GM12878 (cell line): Measurements from ENCODE around the gene SLX4IP. TPM values are rescaled to one million over a fixed set of nuclear protein-coding genes. Genes with fewer than 3 reads are reported as not detected.

Source experiments
- BCL3 ChIP-seq: IDR thresholded peaks from 2 replicates; pipeline ENCODE4 v1.6.1; 2011; ENCODE audit warnings: borderline replicate concordance, low read depth, mild to moderate bottlenecking, moderate library complexity, low read length; ENCODE audit not compliant: insufficient read depth, poor library complexity, severe bottlenecking
- BCLAF1 ChIP-seq: fragments of 450-650 bp; IDR thresholded peaks from 2 replicates; pipeline ENCODE4 v1.6.1; 2017; ENCODE audit warnings: antibody characterized with exemption, mild to moderate bottlenecking, moderate library complexity
- CBX5 ChIP-seq: sonication (generic); IDR thresholded peaks from 2 replicates; pipeline ENCODE4 v1.6.1; 2016; ENCODE audit warnings: low read depth, moderate library complexity, mild to moderate bottlenecking, inconsistent platforms
- CHD4 ChIP-seq: fragments of 200-600 bp; sonication (generic); IDR thresholded peaks from 2 replicates; pipeline ENCODE4 v1.6.1; 2016; ENCODE audit warnings: mild to moderate bottlenecking
- DPF2 ChIP-seq: fragments of 450-650 bp; IDR thresholded peaks from 2 replicates; pipeline ENCODE4 v1.6.1; 2017; ENCODE audit warnings: mild to moderate bottlenecking
- EGR1 ChIP-seq, 2 experiments: IDR thresholded peaks; 1 replicate in 1 of 2; 2 replicates in 1 of 2; pipeline ENCODE4 v1.6.1; 2011 to 2012; ENCODE audit warnings: low read depth in 2 of 2, low read length in 2 of 2, borderline replicate concordance in 1 of 2, mild to moderate bottlenecking in 1 of 2, moderate library complexity in 1 of 2
- MYB ChIP-seq: fragments of 150-350 bp; IDR thresholded peaks from 2 replicates; pipeline ENCODE4 v1.6.1; 2014; ENCODE audit warnings: mild to moderate bottlenecking, low read depth, low read length, borderline replicate concordance
- NRF1 ChIP-seq: conservative IDR thresholded peaks from 2 replicates; pipeline ENCODE4 v1.6.1; 2011; ENCODE audit warnings: mild to moderate bottlenecking, low read depth, low read length, improper control_type of control experiment
- PAX8 ChIP-seq: fragments of 450-650 bp; IDR thresholded peaks from 2 replicates; pipeline ENCODE4 v1.6.1; 2017; ENCODE audit warnings: mild to moderate bottlenecking, moderate library complexity
- SUPT20H ChIP-seq: IDR thresholded peaks from 2 replicates; pipeline ENCODE4 v1.6.1; 2011; ENCODE audit warnings: low read depth, mild to moderate bottlenecking, low read length, moderate library complexity, borderline replicate concordance; ENCODE audit not compliant: control insufficient read depth
- ZNF622 ChIP-seq: fragments of 450-650 bp; IDR thresholded peaks from 2 replicates; pipeline ENCODE4 v1.6.1; 2017; ENCODE audit warnings: mild to moderate bottlenecking, inconsistent platforms
- polyA plus RNA-seq, 11 experiments: library from polyadenylated mRNA; depleted of rRNA in 4 of 11; unstranded in 6 of 11; stranded (reverse) in 5 of 11; fragments of >200 nt; fragmentation: Nextera tagmentation in 4 of 11; fragmentation: Illumina TruSeq in 1 of 11; extraction: Ambion mirVana in 4 of 11; extraction: Trizol in 1 of 11; gene quantifications; 1 replicate in 1 of 11; 2 replicates in 10 of 11; pipeline versions ENCODE4 v1.2.1 to v1.2.3, GENCODE V29; 2011 to 2016; ENCODE audit warnings: inconsistent platforms in 2 of 11, missing spikeins in 2 of 11, low read depth in 1 of 11
- total RNA-seq, 4 experiments: library from RNA; depleted of rRNA in 3 of 4; stranded (reverse); fragments of >200 nt in 3 of 4; fragmentation: Illumina TruSeq in 1 of 4; extraction: Trizol in 1 of 4; gene quantifications; 2 replicates each; pipeline versions ENCODE4 v1.2.1 to v1.2.3, GENCODE V29; 2013 to 2021
- TF ChIP-seq, protein P1 (sequence below): IDR thresholded peaks from 2 replicates; pipeline ENCODE4 v1.6.1; 2012; ENCODE audit warnings: mild to moderate bottlenecking, low read depth, low read length
- TF ChIP-seq, protein P2 (sequence below): fragments of 450-650 bp; IDR thresholded peaks from 2 replicates; pipeline ENCODE4 v1.6.1; 2016; ENCODE audit warnings: mild to moderate bottlenecking, moderate library complexity, borderline replicate concordance
- TF ChIP-seq, protein P3 (sequence below): IDR thresholded peaks from 2 replicates; pipeline ENCODE4 v1.6.1; 2011; ENCODE audit warnings: borderline replicate concordance, low read depth, mild to moderate bottlenecking, moderate library complexity, mixed read lengths, low read length; ENCODE audit not compliant: insufficient read depth; ENCODE audit errors: extremely low read length

SLX4IP gene
- total and polyA plus RNA-seq, 10 of the 15 experiments (the other 5 are each of a cell fraction or from before 2014, with no cell fraction given), result 2.2 to 11.0 (median 6.3) TPM

DNA sequence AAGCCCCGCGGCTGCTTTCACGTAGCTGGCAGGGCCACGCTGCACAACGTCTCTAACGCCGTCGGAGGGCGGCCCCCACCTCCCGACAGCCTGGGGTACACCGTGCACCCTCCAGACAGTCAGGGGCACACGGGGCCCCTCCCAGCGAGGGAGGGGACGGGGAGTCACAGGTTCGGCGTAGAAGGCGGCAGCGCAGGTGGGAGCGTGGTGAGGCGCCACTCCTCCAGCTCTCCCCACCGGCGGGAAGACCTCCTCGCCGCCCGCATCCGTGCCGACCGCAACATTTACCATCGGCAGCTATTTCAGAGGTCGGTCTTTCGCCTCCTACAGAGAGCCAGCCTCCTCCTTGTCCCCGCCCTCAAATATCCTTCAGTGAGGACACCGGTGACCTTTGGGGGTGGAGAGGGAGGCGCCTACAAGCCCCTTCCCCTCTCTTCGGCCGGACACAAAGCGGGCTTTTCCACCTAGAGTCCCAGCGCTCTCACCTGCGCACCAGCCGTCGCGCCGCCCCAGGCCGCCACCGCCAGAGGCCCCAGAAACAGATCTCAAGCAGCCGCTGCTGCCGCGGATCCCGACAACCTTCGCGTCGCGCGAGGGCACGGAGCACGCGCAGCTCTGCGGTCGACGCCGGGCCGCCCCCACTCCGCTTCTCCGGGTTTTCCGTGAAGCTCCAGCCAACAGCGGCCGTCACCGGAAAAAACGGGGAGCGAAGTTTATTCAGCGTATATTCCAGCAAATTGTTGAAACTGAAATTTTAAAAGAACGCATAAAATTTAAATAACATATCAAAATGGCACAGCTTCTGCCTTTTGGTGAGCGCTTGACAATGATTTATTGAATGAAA, 1.3 kb upstream of the SLX4IP start, which contains the start of gene MKKS (continued):
- TF ChIP-seq, protein P1, sequence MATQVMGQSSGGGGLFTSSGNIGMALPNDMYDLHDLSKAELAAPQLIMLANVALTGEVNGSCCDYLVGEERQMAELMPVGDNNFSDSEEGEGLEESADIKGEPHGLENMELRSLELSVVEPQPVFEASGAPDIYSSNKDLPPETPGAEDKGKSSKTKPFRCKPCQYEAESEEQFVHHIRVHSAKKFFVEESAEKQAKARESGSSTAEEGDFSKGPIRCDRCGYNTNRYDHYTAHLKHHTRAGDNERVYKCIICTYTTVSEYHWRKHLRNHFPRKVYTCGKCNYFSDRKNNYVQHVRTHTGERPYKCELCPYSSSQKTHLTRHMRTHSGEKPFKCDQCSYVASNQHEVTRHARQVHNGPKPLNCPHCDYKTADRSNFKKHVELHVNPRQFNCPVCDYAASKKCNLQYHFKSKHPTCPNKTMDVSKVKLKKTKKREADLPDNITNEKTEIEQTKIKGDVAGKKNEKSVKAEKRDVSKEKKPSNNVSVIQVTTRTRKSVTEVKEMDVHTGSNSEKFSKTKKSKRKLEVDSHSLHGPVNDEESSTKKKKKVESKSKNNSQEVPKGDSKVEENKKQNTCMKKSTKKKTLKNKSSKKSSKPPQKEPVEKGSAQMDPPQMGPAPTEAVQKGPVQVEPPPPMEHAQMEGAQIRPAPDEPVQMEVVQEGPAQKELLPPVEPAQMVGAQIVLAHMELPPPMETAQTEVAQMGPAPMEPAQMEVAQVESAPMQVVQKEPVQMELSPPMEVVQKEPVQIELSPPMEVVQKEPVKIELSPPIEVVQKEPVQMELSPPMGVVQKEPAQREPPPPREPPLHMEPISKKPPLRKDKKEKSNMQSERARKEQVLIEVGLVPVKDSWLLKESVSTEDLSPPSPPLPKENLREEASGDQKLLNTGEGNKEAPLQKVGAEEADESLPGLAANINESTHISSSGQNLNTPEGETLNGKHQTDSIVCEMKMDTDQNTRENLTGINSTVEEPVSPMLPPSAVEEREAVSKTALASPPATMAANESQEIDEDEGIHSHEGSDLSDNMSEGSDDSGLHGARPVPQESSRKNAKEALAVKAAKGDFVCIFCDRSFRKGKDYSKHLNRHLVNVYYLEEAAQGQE, result no peak
- TF ChIP-seq EGR1 (IDR thresholded peaks at IDR 0.05; ENCODE audit: borderline replicate concordance in 1 of 2, low read depth in 2 of 2, low read length in 2 of 2) (peak in 1 of 2 experiments; percentile 70; a peak in 2 of 3 replicates), BCL3 (no peak), MYB (no peak), SUPT20H (no peak), CBX5 (0 out of 2 replicates have a peak, but pooled peaks have one; percentile 7), CHD4 (no peak), BCLAF1 (no peak), ZNF622 (no peak), PAX8 (no peak), NRF1 (peak; percentile 57), DPF2 (peak; percentile 50)
- TF ChIP-seq, protein P2, sequence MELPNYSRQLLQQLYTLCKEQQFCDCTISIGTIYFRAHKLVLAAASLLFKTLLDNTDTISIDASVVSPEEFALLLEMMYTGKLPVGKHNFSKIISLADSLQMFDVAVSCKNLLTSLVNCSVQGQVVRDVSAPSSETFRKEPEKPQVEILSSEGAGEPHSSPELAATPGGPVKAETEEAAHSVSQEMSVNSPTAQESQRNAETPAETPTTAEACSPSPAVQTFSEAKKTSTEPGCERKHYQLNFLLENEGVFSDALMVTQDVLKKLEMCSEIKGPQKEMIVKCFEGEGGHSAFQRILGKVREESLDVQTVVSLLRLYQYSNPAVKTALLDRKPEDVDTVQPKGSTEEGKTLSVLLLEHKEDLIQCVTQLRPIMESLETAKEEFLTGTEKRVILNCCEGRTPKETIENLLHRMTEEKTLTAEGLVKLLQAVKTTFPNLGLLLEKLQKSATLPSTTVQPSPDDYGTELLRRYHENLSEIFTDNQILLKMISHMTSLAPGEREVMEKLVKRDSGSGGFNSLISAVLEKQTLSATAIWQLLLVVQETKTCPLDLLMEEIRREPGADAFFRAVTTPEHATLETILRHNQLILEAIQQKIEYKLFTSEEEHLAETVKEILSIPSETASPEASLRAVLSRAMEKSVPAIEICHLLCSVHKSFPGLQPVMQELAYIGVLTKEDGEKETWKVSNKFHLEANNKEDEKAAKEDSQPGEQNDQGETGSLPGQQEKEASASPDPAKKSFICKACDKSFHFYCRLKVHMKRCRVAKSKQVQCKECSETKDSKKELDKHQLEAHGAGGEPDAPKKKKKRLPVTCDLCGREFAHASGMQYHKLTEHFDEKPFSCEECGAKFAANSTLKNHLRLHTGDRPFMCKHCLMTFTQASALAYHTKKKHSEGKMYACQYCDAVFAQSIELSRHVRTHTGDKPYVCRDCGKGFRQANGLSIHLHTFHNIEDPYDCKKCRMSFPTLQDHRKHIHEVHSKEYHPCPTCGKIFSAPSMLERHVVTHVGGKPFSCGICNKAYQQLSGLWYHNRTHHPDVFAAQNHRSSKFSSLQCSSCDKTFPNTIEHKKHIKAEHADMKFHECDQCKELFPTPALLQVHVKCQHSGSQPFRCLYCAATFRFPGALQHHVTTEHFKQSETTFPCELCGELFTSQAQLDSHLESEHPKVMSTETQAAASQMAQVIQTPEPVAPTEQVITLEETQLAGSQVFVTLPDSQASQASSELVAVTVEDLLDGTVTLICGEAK, result peak; percentile 71; the same call in 1 of the 2 replicates
- TF ChIP-seq, protein P3, sequence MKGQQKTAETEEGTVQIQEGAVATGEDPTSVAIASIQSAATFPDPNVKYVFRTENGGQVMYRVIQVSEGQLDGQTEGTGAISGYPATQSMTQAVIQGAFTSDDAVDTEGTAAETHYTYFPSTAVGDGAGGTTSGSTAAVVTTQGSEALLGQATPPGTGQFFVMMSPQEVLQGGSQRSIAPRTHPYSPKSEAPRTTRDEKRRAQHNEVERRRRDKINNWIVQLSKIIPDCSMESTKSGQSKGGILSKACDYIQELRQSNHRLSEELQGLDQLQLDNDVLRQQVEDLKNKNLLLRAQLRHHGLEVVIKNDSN, result no peak
